HepG2 (cell line): ENCODE data around the gene PRKCE. TPM values are rescaled to one million over a fixed set of nuclear protein-coding genes. Genes with fewer than 3 reads are reported as not detected.

Experiments used
- CENPT ChIP-seq: sonication (generic); formaldehyde crosslinking; IDR thresholded peaks from 2 replicates; pipeline ENCODE4 v1.8.0; 2022; ENCODE audit warnings: low read depth, mild to moderate bottlenecking, moderate library complexity, missing genetic modification reagents
- DMAP1 ChIP-seq: IDR thresholded peaks from 2 replicates; pipeline ENCODE4 v1.6.1; 2016
- HNF4G ChIP-seq, 2 experiments: sonication (generic) in 1 of 2; formaldehyde crosslinking in 1 of 2; IDR thresholded peaks; 2 replicates each; pipeline versions ENCODE4 v1.4.0 to v1.6.1; 2011 to 2020; ENCODE audit warnings: borderline replicate concordance in 2 of 2, low read depth in 2 of 2, mild to moderate bottlenecking in 2 of 2, low read length in 1 of 2, missing genetic modification reagents in 1 of 2, moderate library complexity in 1 of 2
- KDM3A ChIP-seq: IDR thresholded peaks from 2 replicates; pipeline ENCODE4 v1.6.1; 2018; ENCODE audit warnings: low read depth, missing compliant biosample characterization
- KDM6A ChIP-seq: IDR thresholded peaks from 2 replicates; pipeline ENCODE4 v1.6.1; 2016; ENCODE audit warnings: low read depth
- NCOA1 ChIP-seq: sonication (generic); formaldehyde crosslinking; IDR thresholded peaks from 2 replicates; pipeline ENCODE4 v1.9.0; 2021; ENCODE audit warnings: missing genetic modification reagents
- RAD21 ChIP-seq: fragments of 450-650 bp; formaldehyde crosslinking; IDR thresholded peaks from 2 replicates; pipeline ENCODE4 v1.5.0; 2020; ENCODE audit warnings: mild to moderate bottlenecking
- RBM39 ChIP-seq: fragments of 200-400 bp; formaldehyde crosslinking; IDR thresholded peaks from one replicate; pipeline ENCODE4 v1.6.1; 2018; ENCODE audit warnings: antibody characterized with exemption, mild to moderate bottlenecking, low read depth, low read length; ENCODE audit not compliant: poor library complexity, severe bottlenecking
- RNF2 ChIP-seq: fragments of 450-650 bp; conservative IDR thresholded peaks from 2 replicates; pipeline ENCODE4 v1.6.1; 2016; ENCODE audit warnings: low read depth
- ZEB1 ChIP-seq: IDR thresholded peaks from 2 replicates; pipeline ENCODE4 v1.6.1; 2012; ENCODE audit warnings: mild to moderate bottlenecking, low read depth, inconsistent platforms; ENCODE audit not compliant: insufficient replicate concordance
- ZFP36 ChIP-seq: fragments of 150-350 bp; IDR thresholded peaks from 2 replicates; pipeline ENCODE4 v1.6.1; 2018; ENCODE audit warnings: borderline replicate concordance, low read length, low read depth; ENCODE audit not compliant: partially characterized antibody
- ZNF468 ChIP-seq: sonication (generic); formaldehyde crosslinking; IDR thresholded peaks from 2 replicates; pipeline ENCODE4 v1.8.0; 2022; ENCODE audit warnings: mild to moderate bottlenecking, moderate library complexity, missing genetic modification reagents
- ZNF674 ChIP-seq: sonication (generic); formaldehyde crosslinking; IDR thresholded peaks from 2 replicates; pipeline ENCODE4 v1.5.0; 2020; ENCODE audit warnings: low read depth, mild to moderate bottlenecking, missing genetic modification reagents
- ZNF746 ChIP-seq: sonication (generic); formaldehyde crosslinking; IDR thresholded peaks from 2 replicates; pipeline ENCODE4 v1.8.0; 2022; ENCODE audit warnings: mild to moderate bottlenecking, missing genetic modification reagents
- ZNF780A ChIP-seq: sonication (generic); formaldehyde crosslinking; IDR thresholded peaks from 2 replicates; pipeline ENCODE4 v1.8.0; 2022; ENCODE audit warnings: mild to moderate bottlenecking, missing genetic modification reagents, moderate library complexity
- ZSCAN31 ChIP-seq: sonication (generic); formaldehyde crosslinking; IDR thresholded peaks from 2 replicates; pipeline ENCODE4 v1.5.0; 2020; ENCODE audit warnings: low read depth, mild to moderate bottlenecking, missing genetic modification reagents
- ZSCAN9 ChIP-seq: IDR thresholded peaks from 2 replicates; pipeline ENCODE4 v1.6.1; 2016; ENCODE audit warnings: borderline replicate concordance
- polyA plus RNA-seq, 8 experiments: library from polyadenylated mRNA; depleted of rRNA in 3 of 8; stranded (reverse) in 7 of 8; unstranded in 1 of 8; fragments of >200 nt; fragmentation: Illumina TruSeq in 4 of 8; extraction: Trizol in 4 of 8; gene quantifications; 2 replicates each; pipeline versions ENCODE4 v1.2.1 to v1.2.3, GENCODE V29; 2011 to 2016; ENCODE audit warnings: low read depth in 4 of 8, missing spikeins in 1 of 8, mixed read lengths in 1 of 8; ENCODE audit not compliant: insufficient read depth in 1 of 8
- total RNA-seq, 5 experiments: library from RNA; depleted of rRNA; stranded (reverse); fragments of >200 nt; fragmentation: Illumina TruSeq; extraction: Trizol; gene quantifications; 2 replicates each; pipeline ENCODE4 v1.2.3, GENCODE V29; 2016; ENCODE audit warnings: low read depth in 1 of 5
- TF ChIP-seq, protein P1 (sequence below): sonication (generic); formaldehyde crosslinking; IDR thresholded peaks from 2 replicates; pipeline ENCODE4 v1.5.0; 2020; ENCODE audit warnings: mild to moderate bottlenecking, missing genetic modification reagents
- TF ChIP-seq, protein P2 (sequence below): sonication (generic); formaldehyde crosslinking; IDR thresholded peaks from 2 replicates; pipeline ENCODE4 v1.5.0; 2020; ENCODE audit warnings: missing genetic modification reagents
- TF ChIP-seq, protein P3 (sequence below), 2 experiments: sonication (generic) in 1 of 2; formaldehyde crosslinking in 1 of 2; IDR thresholded peaks; 2 replicates each; pipeline versions ENCODE4 v1.5.1 to v1.6.1; 2011 to 2020; ENCODE audit warnings: borderline replicate concordance in 1 of 2, low read depth in 1 of 2, low read length in 1 of 2, mild to moderate bottlenecking in 1 of 2, missing genetic modification reagents in 1 of 2, moderate library complexity in 1 of 2

The PRKCE gene
- total and polyA plus RNA-seq, 2 of the 13 experiments (the other 11 are each of a cell fraction or from before 2014, with no cell fraction given), result 1.0 to 3.9 TPM

- TF ChIP-seq, protein P1, sequence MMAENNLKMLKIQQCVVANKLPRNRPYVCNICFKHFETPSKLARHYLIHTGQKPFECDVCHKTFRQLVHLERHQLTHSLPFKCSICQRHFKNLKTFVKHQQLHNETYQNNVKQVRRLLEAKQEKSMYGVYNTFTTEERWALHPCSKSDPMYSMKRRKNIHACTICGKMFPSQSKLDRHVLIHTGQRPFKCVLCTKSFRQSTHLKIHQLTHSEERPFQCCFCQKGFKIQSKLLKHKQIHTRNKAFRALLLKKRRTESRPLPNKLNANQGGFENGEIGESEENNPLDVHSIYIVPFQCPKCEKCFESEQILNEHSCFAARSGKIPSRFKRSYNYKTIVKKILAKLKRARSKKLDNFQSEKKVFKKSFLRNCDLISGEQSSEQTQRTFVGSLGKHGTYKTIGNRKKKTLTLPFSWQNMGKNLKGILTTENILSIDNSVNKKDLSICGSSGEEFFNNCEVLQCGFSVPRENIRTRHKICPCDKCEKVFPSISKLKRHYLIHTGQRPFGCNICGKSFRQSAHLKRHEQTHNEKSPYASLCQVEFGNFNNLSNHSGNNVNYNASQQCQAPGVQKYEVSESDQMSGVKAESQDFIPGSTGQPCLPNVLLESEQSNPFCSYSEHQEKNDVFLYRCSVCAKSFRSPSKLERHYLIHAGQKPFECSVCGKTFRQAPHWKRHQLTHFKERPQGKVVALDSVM (CRISPR knock-in tag), result 0 out of 2 replicates have a peak, but pooled peaks have one; percentile 14
- TF ChIP-seq DMAP1 (CRISPR knock-in tag) (peak; percentile 22; the same call in 1 of the 2 replicates), ZSCAN31 (peak; percentile 43; the same call in 1 of the 2 replicates), ZEB1 (peak; percentile 36), HNF4G (IDR thresholded peaks at IDR 0.05; ENCODE audit: borderline replicate concordance, low read depth, low read length) (0 out of 2 replicates have a peak, but pooled peaks have one; percentile 5), HNF4G (CRISPR knock-in tag; IDR thresholded peaks at IDR 0.05; ENCODE audit: borderline replicate concordance, low read depth) (0 out of 2 replicates have a peak, but pooled peaks have one; percentile 19), KDM6A (CRISPR knock-in tag) (0 out of 2 replicates have a peak, but pooled peaks have one; percentile 34), NCOA1 (CRISPR knock-in tag) (no peak), ZNF780A (no peak), ZNF468 (CRISPR knock-in tag) (no peak), RNF2 (no peak), KDM3A (peak; percentile 15; the same call in 1 of the 2 replicates), CENPT (CRISPR knock-in tag) (no peak), ZNF674 (0 out of 2 replicates have a peak, but pooled peaks have one; percentile 62), RBM39 (no peak), ZSCAN9 (CRISPR knock-in tag) (0 out of 2 replicates have a peak, but pooled peaks have one; percentile 16), RAD21 (CRISPR knock-in tag) (no peak), ZFP36 (peak; percentile 23), ZNF746 (CRISPR knock-in tag) (0 out of 2 replicates have a peak, but pooled peaks have one; percentile 8)
- TF ChIP-seq, protein P2, sequence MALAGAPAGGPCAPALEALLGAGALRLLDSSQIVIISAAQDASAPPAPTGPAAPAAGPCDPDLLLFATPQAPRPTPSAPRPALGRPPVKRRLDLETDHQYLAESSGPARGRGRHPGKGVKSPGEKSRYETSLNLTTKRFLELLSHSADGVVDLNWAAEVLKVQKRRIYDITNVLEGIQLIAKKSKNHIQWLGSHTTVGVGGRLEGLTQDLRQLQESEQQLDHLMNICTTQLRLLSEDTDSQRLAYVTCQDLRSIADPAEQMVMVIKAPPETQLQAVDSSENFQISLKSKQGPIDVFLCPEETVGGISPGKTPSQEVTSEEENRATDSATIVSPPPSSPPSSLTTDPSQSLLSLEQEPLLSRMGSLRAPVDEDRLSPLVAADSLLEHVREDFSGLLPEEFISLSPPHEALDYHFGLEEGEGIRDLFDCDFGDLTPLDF (CRISPR knock-in tag), result no peak
- TF ChIP-seq, protein P3, sequence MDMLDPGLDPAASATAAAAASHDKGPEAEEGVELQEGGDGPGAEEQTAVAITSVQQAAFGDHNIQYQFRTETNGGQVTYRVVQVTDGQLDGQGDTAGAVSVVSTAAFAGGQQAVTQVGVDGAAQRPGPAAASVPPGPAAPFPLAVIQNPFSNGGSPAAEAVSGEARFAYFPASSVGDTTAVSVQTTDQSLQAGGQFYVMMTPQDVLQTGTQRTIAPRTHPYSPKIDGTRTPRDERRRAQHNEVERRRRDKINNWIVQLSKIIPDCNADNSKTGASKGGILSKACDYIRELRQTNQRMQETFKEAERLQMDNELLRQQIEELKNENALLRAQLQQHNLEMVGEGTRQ (IDR thresholded peaks at IDR 0.05; ENCODE audit: low read depth, low read length), result no peak
- TF ChIP-seq, protein P3 (CRISPR knock-in tag; IDR thresholded peaks at IDR 0.05; ENCODE audit: borderline replicate concordance), result no peak; the same call in 1 of the 2 replicates
Observed at GRCh38 chr2:46229134-46230063, 577.9 kb downstream of the PRKCE start (continued).
